ENCODE measurements around the gene HOPX. TPM values are rescaled to one million over a fixed set of nuclear protein-coding genes. Genes with fewer than 3 reads are reported as not detected.

The HOPX gene
- total and polyA plus RNA-seq, 2 of the 8 experiments (the other 6 are each of a cell fraction or from before 2014, with no cell fraction given): not detected

DNA sequence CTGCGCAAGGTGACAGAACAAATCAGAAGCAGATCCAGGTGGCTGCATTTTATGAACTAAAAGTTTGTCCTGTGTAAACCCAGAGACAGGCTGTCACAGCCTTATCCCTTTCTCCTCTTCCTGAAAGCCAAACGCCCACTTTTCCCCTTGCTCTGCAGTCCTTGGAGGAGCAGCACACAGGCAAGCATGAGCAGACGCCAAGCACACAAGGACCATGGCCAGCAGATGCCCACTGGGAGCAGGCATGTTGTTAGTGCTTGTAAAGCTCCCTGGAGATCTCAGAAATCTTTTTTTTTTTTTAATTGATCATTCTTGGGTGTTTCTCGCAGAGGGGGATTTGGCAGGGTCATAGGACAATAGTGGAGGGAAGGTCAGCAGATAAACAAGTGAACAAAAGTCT lies 11.5 kb upstream of the HOPX start:
- H2AK5ac ChIP-seq (ENCODE audit: low read depth, low read length): no peak overlapping the region
- no peak overlapping the region for H3K4me2 ChIP-seq (ENCODE audit: insufficient read depth in 1 of 2, low read depth in 2 of 2, low read length in 2 of 2)
- no peak overlapping the region for H2BK12ac ChIP-seq (ENCODE audit: low read depth, low read length)
- no peaks in the 10 kb centered on the region for H3K36me3 ChIP-seq (ENCODE audit: control insufficient read depth in 2 of 4, insufficient read depth in 4 of 4, low read length in 3 of 4)
- no peak overlapping the region for H4K5ac ChIP-seq (ENCODE audit: insufficient read length, low read depth, low read length)
- no peak overlapping the region for H3K23ac ChIP-seq (ENCODE audit: insufficient read length)
- H3K56ac ChIP-seq (replicated peaks; ENCODE audit: insufficient read length, low read depth, low read length): no peak overlapping the region
- no peaks in the 10 kb centered on the region for H4K20me1 ChIP-seq (replicated peaks in 1 of 2; ENCODE audit: control insufficient read depth in 1 of 2, insufficient read depth in 2 of 2, low read length in 2 of 2)
- H3K27ac ChIP-seq (ENCODE audit: low read depth, low read length): no peak overlapping the region
- 83% methylated on average over 3 of the region's 4 CpGs; no CpG with 5 or more reads in 1 of the 2 experiments for WGBS, 2 experiments (ENCODE audit: extremely low coverage in 1 of 2, insufficient coverage in 1 of 2, insufficient read length in 1 of 2, insufficient replicate concordance in 2 of 2, low coverage in 1 of 2, low lambda C conversion rate in 2 of 2, missing lambda C conversion rate in 1 of 2)
- no peak overlapping the region for H3K4ac ChIP-seq (replicated peaks; ENCODE audit: insufficient read length, low read depth, low read length)
- no peak overlapping the region for H3K18ac ChIP-seq (ENCODE audit: extremely low read depth, low read length)
- DNase-seq (ENCODE audit: low read depth in 1 of 2, low spot score in 2 of 2) (no peak), FAIRE-seq (no peak)
- no peaks in the 10 kb centered on the region for H3K79me2 ChIP-seq (ENCODE audit: control insufficient read depth in 1 of 2, insufficient read depth in 2 of 2, low read length in 2 of 2)
- no peak overlapping the region for H4K8ac ChIP-seq (ENCODE audit: extremely low read depth, insufficient read depth, low read length)
- no peaks in the 10 kb centered on the region for H3K27me3 ChIP-seq (replicated peaks in 1 of 4; ENCODE audit: control insufficient read depth in 3 of 4, extremely low read depth in 1 of 4, insufficient read depth in 3 of 4, low read length in 3 of 4)
- H3K14ac ChIP-seq (ENCODE audit: insufficient read length): no peak overlapping the region
- H3K4me1 ChIP-seq (replicated peaks in 1 of 4; ENCODE audit: control insufficient read depth in 3 of 4, insufficient read depth in 4 of 4, low read length in 3 of 4): no peaks in the 10 kb centered on the region
- H3K23me2 ChIP-seq (ENCODE audit: low read depth, low read length): no peaks in the 10 kb centered on the region; the same call in 1 of the 2 replicates
- no peaks in the 10 kb centered on the region for H3K79me1 ChIP-seq (ENCODE audit: low read depth, low read length)
- H3K9ac ChIP-seq (replicated peaks in 1 of 4; ENCODE audit: extremely low read depth in 1 of 4, low read depth in 3 of 4, low read length in 3 of 4): no peak overlapping the region
- no peak overlapping the region for H3K4me3 ChIP-seq (ENCODE audit: extremely low read depth in 1 of 4, insufficient read depth in 2 of 4, low read depth in 3 of 4, low read length in 4 of 4)
- H2AFZ ChIP-seq (ENCODE audit: low read length): no peak overlapping the region
- H2BK120ac ChIP-seq (replicated peaks; ENCODE audit: low read depth, low read length): no peak overlapping the region
- H4K91ac ChIP-seq (replicated peaks; ENCODE audit: insufficient read length, low read length): no peak overlapping the region
- peaks cover 0 to 4% of the 10 kb centered on the region in 2 experiments; a peak in 1 of 4 replicates for H3K9me3 ChIP-seq (ENCODE audit: insufficient read depth in 2 of 2, low read depth in 1 of 2, low read length in 1 of 2)
- no peak overlapping the region for H2BK20ac ChIP-seq (ENCODE audit: low read length)
- CTCF ChIA-PET (ENCODE audit: partially characterized antibody): no interaction called here
- POLR2A ChIA-PET (ENCODE audit: partially characterized antibody): no interaction called here
- H2BK5ac ChIP-seq (ENCODE audit: low read depth, low read length): no peak overlapping the region
- no peak overlapping the region for H2BK15ac ChIP-seq (ENCODE audit: low read length)
- TF ChIP-seq EGR1 (IDR thresholded peaks at IDR 0.05; ENCODE audit: borderline replicate concordance, low read depth, low read length): no peak
- no peak for TF ChIP-seq CBX8 (IDR thresholded peaks at IDR 0.05; ENCODE audit: borderline replicate concordance, low read depth, low read length)
- TF ChIP-seq NRF1 (IDR thresholded peaks at IDR 0.05; ENCODE audit: low read depth, low read length): no peak
- no peak for TF ChIP-seq KDM1A (IDR thresholded peaks at IDR 0.05; ENCODE audit: borderline replicate concordance, low read length)
- no peak for TF ChIP-seq SIX5 (IDR thresholded peaks at IDR 0.05; ENCODE audit: low read depth, low read length)
- no peak for TF ChIP-seq TAF7 (optimal IDR thresholded peaks at IDR 0.05; ENCODE audit: borderline replicate concordance, low read depth, low read length)
- TF ChIP-seq, protein P1, sequence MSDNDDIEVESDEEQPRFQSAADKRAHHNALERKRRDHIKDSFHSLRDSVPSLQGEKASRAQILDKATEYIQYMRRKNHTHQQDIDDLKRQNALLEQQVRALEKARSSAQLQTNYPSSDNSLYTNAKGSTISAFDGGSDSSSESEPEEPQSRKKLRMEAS (IDR thresholded peaks at IDR 0.05): no peak
- no peak for TF ChIP-seq RAD21 (IDR thresholded peaks at IDR 0.05 in 1 of 2, conservative IDR thresholded peaks at IDR 0.05 in 1 of 2; ENCODE audit: low read depth in 2 of 2, low read length in 2 of 2)
- TF ChIP-seq USF2 (IDR thresholded peaks at IDR 0.05; ENCODE audit: low read length): no peak
- no peak for TF ChIP-seq ASH2L (IDR thresholded peaks at IDR 0.05; ENCODE audit: low read length)
- no peak for TF ChIP-seq GTF2F1 (IDR thresholded peaks at IDR 0.05; ENCODE audit: borderline replicate concordance, low read depth, low read length)
- no peak for TF ChIP-seq EP300 (IDR thresholded peaks at IDR 0.05; ENCODE audit: borderline replicate concordance in 1 of 2, low read depth in 2 of 2, low read length in 2 of 2)
- no peak for TF ChIP-seq KDM5A (IDR thresholded peaks at IDR 0.05; ENCODE audit: low read length)

All from H1 (cell line).